Measurements from ENCODE around the gene TEX264.

DNA sequence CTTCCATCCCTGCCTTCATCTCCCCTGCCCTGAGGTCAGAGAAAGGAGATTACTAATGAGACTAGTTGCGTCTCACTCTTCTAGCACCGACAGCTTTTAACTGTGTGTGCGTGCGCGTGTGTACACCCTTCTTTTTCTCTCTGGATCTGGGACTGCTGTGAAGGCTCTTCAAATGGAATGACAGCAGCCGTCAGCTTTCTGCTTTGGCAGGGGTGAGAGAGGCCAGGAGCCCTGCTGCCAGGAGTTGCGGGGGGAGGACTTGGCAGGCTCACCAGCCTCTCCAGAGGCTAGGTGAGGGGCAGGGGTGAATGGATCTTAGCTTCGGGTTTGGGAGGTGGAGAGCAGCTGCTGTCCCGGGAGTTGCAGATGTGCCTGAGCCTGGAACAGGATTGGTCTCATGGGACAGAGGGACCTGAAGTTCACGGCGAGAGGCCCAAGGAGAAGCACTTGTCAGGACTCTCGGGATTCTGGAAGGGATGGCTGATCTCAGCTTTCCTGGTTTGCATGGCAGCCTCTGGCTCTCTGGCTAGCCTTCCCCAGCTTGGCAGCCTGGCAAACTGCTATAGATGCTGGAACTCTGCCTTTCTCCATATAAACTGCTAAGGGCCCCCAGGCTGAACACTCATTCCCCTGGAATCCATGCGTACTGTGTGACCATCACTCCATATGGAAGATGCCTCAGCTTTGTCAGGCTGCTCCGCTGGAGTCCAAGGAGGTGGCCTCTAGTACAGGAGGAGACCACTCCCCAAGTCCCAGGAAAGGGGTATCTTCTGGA, 16.6 kb downstream of the TEX264 start:
- no peak for TF ChIP-seq ZFP30 (CRISPR knock-in tag; IDR thresholded peaks at IDR 0.05)
- TF ChIP-seq ZNF8 (CRISPR knock-in tag; IDR thresholded peaks at IDR 0.05) = no peak
- TF ChIP-seq BACH2 (CRISPR knock-in tag; IDR thresholded peaks at IDR 0.05; ENCODE audit: borderline replicate concordance) = no peak
- no peak for TF ChIP-seq ARNTL (CRISPR knock-in tag; IDR thresholded peaks at IDR 0.05; ENCODE audit: borderline replicate concordance, low read depth)
- TF ChIP-seq ESRRG (CRISPR knock-in tag; IDR thresholded peaks at IDR 0.05) = no peak
- TF ChIP-seq ZFP3 (CRISPR knock-in tag; IDR thresholded peaks at IDR 0.05) = no peak
- TF ChIP-seq, protein P1, sequence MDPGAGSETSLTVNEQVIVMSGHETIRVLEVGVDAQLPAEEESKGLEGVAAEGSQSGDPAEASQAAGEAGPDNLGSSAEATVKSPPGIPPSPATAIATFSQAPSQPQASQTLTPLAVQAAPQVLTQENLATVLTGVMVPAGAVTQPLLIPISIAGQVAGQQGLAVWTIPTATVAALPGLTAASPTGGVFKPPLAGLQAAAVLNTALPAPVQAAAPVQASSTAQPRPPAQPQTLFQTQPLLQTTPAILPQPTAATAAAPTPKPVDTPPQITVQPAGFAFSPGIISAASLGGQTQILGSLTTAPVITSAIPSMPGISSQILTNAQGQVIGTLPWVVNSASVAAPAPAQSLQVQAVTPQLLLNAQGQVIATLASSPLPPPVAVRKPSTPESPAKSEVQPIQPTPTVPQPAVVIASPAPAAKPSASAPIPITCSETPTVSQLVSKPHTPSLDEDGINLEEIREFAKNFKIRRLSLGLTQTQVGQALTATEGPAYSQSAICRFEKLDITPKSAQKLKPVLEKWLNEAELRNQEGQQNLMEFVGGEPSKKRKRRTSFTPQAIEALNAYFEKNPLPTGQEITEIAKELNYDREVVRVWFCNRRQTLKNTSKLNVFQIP (CRISPR knock-in tag; IDR thresholded peaks at IDR 0.05; ENCODE audit: borderline replicate concordance, low read depth) = no peak
- TF ChIP-seq SNAI2 (CRISPR knock-in tag; IDR thresholded peaks at IDR 0.05) = no peak
- TF ChIP-seq RARB (CRISPR knock-in tag; IDR thresholded peaks at IDR 0.05) = no peak
- TF ChIP-seq ZC3H10 (CRISPR knock-in tag; IDR thresholded peaks at IDR 0.05) = no peak

Measured in SK-N-SH treated with all-trans-retinoic acid at 6 μM for 48 hours (cell line).